Hepatocyte (in vitro differentiated cells): ENCODE results near the gene CIAO2B.

ENCODE experiments used
- EZH2 ChIP-seq: fragments of 200-600 bp; sonication (generic); IDR thresholded peaks from 2 replicates; pipeline ENCODE4 v1.6.1; 2016; ENCODE audit warnings: antibody characterized with exemption, mild to moderate bottlenecking, borderline replicate concordance
- EZH2phosphoT487 ChIP-seq: fragments of 200-600 bp; sonication (generic); IDR thresholded peaks from one replicate; pipeline ENCODE4 v1.6.1; 2018; ENCODE audit warnings: antibody characterized with exemption, mild to moderate bottlenecking, low read depth, moderate library complexity; ENCODE audit not compliant: unreplicated experiment, severe bottlenecking
- TF ChIP-seq, protein P1 (sequence below): fragments of 200-600 bp; sonication (generic); IDR thresholded peaks from 2 replicates; pipeline ENCODE4 v1.5.1; 2016; ENCODE audit warnings: antibody characterized with exemption, mild to moderate bottlenecking; ENCODE audit not compliant: poor library complexity

DNA sequence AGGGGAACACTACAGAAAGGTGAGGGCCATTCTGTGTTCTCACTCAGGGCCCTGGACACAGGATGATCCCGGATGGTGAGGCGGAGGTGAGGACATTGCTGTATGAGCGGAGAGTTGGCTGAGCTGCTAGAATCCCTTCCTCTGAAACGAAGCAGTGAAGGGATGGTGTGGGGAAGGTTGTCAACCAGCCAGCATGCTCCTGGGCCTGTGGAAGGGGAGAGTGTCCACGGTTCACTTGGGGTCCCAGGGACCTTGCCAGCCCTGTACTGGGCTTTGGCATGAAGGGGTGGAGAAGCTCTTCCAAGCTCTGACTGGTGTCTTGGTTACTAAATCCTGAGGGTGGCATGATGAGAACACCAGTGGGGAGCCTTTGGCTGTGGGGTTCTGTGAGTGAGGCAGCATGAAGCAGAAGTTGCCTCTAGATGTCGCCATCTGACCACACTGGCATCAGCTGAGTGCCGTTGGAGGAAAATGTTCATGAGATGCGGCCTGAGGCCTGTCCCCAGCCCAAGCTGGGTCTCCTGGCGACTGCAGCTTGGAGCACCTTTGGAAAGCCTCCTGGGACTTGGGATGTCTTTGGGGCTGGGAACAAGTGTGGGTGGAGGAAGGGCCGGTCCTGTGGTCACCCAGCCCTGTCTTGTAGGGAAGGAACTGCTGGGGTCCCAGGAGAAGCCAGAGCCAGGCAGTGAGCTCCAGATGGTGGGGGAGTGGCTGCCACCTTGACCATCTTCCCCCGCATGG lies 39.1 kb downstream of the CIAO2B start:
- TF ChIP-seq, protein P1, sequence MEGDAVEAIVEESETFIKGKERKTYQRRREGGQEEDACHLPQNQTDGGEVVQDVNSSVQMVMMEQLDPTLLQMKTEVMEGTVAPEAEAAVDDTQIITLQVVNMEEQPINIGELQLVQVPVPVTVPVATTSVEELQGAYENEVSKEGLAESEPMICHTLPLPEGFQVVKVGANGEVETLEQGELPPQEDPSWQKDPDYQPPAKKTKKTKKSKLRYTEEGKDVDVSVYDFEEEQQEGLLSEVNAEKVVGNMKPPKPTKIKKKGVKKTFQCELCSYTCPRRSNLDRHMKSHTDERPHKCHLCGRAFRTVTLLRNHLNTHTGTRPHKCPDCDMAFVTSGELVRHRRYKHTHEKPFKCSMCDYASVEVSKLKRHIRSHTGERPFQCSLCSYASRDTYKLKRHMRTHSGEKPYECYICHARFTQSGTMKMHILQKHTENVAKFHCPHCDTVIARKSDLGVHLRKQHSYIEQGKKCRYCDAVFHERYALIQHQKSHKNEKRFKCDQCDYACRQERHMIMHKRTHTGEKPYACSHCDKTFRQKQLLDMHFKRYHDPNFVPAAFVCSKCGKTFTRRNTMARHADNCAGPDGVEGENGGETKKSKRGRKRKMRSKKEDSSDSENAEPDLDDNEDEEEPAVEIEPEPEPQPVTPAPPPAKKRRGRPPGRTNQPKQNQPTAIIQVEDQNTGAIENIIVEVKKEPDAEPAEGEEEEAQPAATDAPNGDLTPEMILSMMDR: peak; percentile 86
- TF ChIP-seq EZH2phosphoT487 (no peak), EZH2 (no peak)
